MV-4-11 (cell line): ENCODE results near the gene TRIM15.
"Not testable (repeated sequence)": the region's sequence is repeated elsewhere in the genome, so short reads cannot be mapped to it uniquely, and the experiment has no call there.

Experiments used
- DNase-seq: peaks from one replicate; lab custom pipeline; 2025; lab: John Stamatoyannopoulos, UW

The TRIM15 gene

GRCh38 chr6:30162265-30163089, 869 bp upstream of the TRIM15 start:
- no peak for DNase-seq

DNA sequence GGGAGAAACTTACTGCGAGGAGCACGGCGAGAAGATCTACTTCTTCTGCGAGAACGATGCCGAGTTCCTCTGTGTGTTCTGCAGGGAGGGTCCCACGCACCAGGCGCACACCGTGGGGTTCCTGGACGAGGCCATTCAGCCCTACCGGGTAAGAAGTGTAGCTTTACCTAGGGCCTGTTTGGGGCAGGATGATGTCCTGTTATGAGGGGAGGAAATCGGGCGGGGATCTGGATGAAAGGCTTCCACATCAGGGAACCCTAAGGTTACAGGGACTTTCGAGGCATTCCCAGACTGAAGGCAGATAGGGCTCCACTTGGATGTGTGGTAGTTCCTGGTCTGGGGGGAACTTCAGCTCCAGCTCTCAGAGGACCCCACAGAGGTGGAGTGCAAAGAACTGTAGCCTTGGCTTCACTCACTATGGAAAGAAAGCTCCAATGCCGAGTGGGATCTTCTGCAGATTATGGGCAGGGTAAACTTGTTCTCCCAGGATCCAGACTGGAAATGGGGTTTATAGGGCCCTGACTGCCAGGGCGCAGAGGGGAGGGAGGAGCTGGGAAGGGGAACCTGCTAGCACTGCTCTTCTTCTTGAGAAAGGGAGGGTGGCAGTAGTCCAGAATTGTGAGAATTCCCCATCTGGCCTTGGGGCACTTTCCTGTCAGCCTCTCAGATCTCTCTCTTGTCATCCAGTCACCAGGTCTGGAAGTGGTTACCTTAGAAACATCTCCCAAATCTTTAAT, 740 bp downstream of the TRIM15 start:
- no peak for DNase-seq

GRCh38 chr6:30164714-30165113, 1.4 kb downstream of the TRIM15 start:
- no peak for DNase-seq

- not testable (repeated sequence) for DNase-seq
These were observed 1.9 kb downstream of the TRIM15 start for GRCh38 chr6:30165238-30165637.

- DNase-seq: no peak
These were observed 3.8 kb downstream of the TRIM15 start for GRCh38 chr6:30167101-30167500.

DNA sequence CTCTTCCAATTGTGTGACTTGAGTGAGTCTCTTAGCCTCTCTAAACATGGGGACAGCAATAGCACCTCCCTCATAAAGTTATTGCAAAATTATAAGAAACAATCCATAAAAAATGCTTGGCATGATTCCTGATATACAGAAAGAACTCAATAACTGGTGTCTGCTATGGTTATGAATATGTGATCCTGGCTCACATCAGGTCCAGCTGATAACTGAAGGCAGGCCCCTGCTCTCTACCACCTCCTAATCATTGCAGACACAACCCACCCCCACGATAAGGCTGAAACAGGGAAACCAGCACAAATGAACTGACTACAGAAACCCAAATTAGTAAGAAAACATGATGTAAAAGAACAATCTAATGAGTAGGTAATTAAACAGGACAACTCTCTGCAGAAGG, 5.4 kb downstream of the TRIM15 start:
- DNase-seq: no peak

GRCh38 chr6:30169658-30170614, 6.6 kb downstream of the TRIM15 start:
- peak; percentile 64 for DNase-seq

- DNase-seq: no peak
These were observed 8.5 kb downstream of the TRIM15 start for GRCh38 chr6:30171677-30172471.

- DNase-seq: no peak
These were observed 9.3 kb downstream of the TRIM15 start for GRCh38 chr6:30172681-30173080.

DNA sequence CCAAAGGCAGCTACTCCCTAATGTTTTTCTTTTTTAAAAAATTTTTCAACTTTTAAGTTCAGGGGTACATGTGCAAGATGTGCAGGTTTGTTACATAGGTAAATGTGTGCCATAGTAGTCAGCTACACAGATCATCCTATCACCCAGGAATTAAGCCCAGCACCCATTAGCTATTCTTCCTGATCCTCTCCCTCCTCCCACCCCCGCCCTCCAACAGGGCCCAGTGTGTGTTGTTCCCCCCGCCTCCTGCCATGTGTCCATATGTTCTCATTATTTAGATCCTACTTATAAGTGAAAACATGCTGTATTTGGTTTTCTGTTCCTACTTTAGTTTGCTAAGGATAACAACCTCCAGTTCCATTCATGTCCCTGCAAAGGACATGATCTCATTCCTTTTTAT, 12.4 kb downstream of the TRIM15 start:
- DNase-seq: no peak

DNA sequence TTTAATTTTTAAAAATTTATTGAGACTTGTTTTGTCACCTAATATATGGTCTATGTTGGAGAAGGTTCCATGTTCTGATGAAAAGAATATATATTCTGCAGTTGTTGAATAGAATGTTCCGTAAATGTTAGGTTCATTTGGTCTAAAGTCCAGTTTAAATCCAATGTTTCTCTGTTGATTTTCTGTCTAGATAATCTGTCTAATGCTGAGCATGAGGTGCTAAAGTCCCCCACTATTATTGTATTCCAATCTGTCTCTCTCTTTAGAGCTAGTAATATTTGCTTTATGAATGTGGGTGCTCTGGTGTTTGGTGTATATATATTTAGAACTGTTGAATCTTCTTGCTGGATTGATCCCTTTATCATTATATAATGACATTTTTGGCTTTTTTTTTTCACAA, 15.5 kb downstream of the TRIM15 start:
- DNase-seq: no peak

- DNase-seq: no peak
These were observed 16.8 kb downstream of the TRIM15 start for GRCh38 chr6:30180145-30180544.

GRCh38 chr6:30184417-30185031, 21.2 kb downstream of the TRIM15 start:
- DNase-seq: no peak

DNA sequence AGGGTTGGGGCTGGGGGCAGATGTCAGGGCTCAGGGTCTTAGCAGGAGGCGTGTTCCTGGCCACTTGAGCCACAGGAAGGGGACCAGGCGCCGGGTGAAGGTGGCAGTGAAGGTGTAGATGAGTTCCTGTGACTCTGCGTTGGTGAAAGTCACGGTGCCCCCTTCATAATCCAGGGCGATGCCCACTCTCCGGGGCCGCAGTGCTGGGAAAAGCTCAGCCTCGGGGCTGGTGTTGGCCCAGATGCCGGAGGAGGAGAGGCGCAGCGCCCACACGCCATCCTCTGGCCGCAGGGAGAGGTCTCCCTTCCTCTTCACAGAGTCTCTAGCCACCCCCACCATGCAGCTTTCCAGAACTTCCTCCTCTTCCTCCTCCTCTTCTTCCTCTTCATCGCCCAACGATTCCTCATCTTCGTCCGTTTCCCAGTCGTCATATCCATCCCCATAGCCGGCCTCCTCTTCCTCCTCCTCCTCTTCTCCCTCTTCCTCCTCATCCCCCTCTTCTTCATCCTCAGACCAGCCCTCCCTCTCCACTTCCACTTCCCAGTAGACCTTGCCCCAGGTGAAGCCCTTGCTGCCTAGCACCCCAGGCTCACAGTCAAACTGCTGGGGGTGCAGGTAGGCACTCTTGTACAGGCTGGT, 22.6 kb downstream of the TRIM15 start:
- DNase-seq: no peak

DNA sequence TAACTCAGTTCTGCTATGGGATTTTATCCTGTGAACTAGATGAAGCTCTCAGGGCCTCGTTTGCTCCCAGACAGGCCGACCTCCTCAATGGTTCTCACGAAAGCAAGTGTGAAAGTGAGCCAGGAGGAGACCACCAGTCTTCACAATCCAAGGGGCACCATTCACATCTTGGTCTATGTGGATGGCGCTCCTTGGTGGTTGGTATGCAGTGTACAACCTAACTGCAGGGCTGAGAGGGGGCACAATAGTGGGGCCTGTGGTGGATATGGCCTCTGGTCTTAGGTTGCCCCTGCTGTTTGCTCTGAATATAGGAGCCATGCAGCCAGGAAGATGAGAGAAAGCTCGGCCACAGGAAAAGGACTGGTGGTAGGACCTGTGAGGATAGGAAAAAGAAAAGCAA, 25.2 kb downstream of the TRIM15 start:
- DNase-seq: no peak

- peak; percentile 26 for DNase-seq
These were observed 28.7 kb downstream of the TRIM15 start for GRCh38 chr6:30192076-30192475.

DNA sequence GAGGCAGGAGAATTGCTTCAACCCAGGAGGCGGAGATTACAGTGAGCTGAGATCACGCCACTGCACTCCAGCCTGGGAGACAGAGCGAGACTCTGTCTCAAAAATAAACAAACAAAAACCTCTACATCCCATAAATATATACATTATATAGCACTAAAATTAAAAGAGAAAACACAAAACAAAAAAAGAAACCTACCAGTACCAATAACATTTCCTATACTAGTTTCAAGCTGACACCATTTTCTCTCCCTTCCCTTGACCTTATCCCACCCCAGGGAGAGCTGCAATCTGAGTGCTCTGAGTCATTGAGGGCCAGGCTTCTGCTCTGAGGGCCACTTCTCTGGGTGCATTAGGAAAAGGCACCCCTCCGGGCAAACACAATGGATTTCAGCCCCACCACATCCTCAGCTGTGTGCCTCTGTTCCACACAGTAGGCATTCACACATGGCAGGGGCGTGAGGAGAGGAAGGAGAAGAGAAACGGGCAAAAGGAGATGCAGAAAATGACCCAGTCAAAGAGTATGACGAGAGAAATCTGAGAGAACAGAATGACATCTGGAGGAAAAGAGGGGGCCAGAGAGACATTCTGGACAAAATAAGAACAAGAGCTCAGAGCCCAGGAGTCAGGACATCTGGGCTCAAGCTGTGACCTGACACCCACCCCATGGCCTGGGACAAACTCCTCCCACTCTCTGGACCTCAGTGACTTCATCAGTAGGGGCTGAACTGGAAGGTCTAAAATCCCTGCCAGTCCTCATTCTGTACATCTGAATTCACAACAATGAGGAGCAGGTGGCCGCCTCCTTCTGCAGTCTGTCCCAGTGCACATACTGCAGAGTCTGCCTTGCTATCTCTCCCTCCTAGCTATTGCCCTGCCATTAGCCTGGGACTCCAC, 31.7 kb downstream of the TRIM15 start:
- DNase-seq: no peak

DNA sequence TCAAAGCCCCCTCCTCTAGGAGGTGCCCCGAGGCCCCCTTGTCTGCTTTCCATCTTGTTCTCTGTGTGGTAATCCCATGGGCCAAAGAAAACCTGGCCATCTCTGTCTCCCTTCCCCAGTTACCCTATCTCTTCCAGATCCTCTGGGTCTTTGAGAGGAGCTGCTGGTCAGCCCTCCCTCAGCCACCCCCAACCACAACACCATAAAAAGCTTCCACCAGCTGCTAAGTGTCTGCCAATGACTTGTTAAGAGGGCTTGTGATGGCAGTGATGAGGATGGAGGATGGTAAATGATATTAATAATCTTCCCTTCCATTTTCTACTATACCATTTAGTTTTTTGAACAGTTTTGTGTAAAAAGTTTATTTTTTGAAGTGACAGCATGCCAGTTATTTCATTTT, 32.6 kb downstream of the TRIM15 start:
- no peak for DNase-seq

DNA sequence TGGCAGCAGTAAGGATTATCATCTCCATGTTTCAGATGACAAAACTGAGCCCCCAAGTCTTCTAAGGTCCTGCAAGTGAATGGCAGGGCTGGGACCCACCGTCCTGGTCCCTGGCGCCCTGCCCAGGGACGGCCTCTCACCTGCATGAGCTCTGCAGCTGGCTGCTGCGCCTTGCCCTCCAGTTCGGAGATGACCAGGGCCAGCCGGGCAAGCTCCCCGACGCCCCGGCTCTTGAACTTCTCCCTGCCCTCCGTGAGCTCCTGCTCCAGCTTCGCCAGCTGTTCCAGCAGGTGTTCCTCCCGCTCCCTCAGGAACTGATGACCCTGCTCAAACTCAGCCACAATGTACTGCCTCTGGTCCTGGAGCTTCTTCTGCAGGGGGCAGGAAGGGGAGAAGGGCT, 33.0 kb downstream of the TRIM15 start:
- DNase-seq: no peak
